ENCODE results near the gene UCK2.

Gene UCK2

GRCh38 chr1:165826565-165827267 is 698 bp upstream of the UCK2 start:
- H3K27me3 ChIP-seq (ENCODE audit: insufficient read depth, low read length): no peaks in the 10 kb centered on the region; the same call in 1 of the 2 replicates
- peaks cover 15% of the 10 kb centered on the region for H3K4me1 ChIP-seq (ENCODE audit: insufficient read depth, low read length, severe bottlenecking)
- no peak for TF ChIP-seq EZH2 (IDR thresholded peaks at IDR 0.05; ENCODE audit: borderline replicate concordance, low read length)
- TF ChIP-seq, protein P1, sequence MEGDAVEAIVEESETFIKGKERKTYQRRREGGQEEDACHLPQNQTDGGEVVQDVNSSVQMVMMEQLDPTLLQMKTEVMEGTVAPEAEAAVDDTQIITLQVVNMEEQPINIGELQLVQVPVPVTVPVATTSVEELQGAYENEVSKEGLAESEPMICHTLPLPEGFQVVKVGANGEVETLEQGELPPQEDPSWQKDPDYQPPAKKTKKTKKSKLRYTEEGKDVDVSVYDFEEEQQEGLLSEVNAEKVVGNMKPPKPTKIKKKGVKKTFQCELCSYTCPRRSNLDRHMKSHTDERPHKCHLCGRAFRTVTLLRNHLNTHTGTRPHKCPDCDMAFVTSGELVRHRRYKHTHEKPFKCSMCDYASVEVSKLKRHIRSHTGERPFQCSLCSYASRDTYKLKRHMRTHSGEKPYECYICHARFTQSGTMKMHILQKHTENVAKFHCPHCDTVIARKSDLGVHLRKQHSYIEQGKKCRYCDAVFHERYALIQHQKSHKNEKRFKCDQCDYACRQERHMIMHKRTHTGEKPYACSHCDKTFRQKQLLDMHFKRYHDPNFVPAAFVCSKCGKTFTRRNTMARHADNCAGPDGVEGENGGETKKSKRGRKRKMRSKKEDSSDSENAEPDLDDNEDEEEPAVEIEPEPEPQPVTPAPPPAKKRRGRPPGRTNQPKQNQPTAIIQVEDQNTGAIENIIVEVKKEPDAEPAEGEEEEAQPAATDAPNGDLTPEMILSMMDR (IDR thresholded peaks at IDR 0.05; ENCODE audit: low read length): no peak
- no peaks in the 10 kb centered on the region for H3K9me2 ChIP-seq (ENCODE audit: low read depth, low read length)
- H2AFZ ChIP-seq (ENCODE audit: low read length): no peak overlapping the region
- H3K4me2 ChIP-seq (ENCODE audit: low read length): peak overlapping the region; percentile 81
- H3K79me2 ChIP-seq (ENCODE audit: insufficient read depth, low read length): peaks cover 37% of the 10 kb centered on the region
- peak overlapping the region; percentile 86 for H3K4me3 ChIP-seq (ENCODE audit: low read depth, low read length, poor library complexity, severe bottlenecking)
- H3K9ac ChIP-seq (ENCODE audit: low read length): peak overlapping the region; percentile 14; the same call in 1 of the 2 replicates
- no peak overlapping the region for H3K27ac ChIP-seq (ENCODE audit: low read depth, low read length, poor library complexity, severe bottlenecking)
- no peaks in the 10 kb centered on the region for H3F3A ChIP-seq (ENCODE audit: insufficient read depth, low read length)
- H3K36me3 ChIP-seq (ENCODE audit: insufficient read depth, low read length): no peaks in the 10 kb centered on the region
- H3K9me3 ChIP-seq (ENCODE audit: low read length): no peaks in the 10 kb centered on the region
- H4K20me1 ChIP-seq (ENCODE audit: insufficient read depth, low read length): no peaks in the 10 kb centered on the region

DNA sequence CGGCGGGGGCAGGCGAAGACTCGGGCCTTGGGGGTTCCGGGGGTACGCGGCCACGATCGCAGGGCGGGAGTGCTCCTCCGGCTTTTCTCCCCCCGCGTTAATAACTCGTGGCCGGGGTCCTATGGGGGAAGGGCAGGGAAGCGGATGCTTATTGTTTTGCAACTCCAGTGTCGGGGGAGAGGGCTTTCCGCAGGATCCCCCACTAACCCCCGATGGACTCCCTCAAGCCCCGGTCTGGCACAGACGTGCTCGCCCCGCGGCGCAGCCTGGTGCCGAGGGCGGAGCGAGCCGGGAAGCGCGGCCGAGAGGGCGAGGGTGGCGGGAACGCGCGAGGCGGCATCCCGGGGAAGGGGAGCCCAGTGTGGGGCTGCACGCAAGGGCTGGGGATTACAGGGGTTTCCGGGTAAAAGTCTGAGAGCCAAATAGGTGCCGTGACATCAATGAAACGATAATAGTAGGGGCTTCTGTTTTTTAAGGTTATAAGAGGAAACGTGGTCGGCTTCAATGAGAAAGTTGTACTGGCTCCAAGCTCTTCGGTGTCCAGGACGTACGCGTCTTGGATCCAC is 772 bp downstream of the UCK2 start:
- peaks cover 29% of the 10 kb centered on the region for H3K4me1 ChIP-seq (ENCODE audit: insufficient read depth, low read length, severe bottlenecking)
- H3K9me3 ChIP-seq (ENCODE audit: low read length): no peaks in the 10 kb centered on the region
- no peaks in the 10 kb centered on the region for H4K20me1 ChIP-seq (ENCODE audit: insufficient read depth, low read length)
- H3K27ac ChIP-seq (ENCODE audit: low read depth, low read length, poor library complexity, severe bottlenecking): peak overlapping the region; percentile 79
- TF ChIP-seq, protein P1 (IDR thresholded peaks at IDR 0.05; ENCODE audit: low read length): no peak
- TF ChIP-seq EZH2 (IDR thresholded peaks at IDR 0.05; ENCODE audit: borderline replicate concordance, low read length): no peak
- H2AFZ ChIP-seq (ENCODE audit: low read length): peak overlapping the region; percentile 7; the same call in 1 of the 2 replicates
- H3F3A ChIP-seq (ENCODE audit: insufficient read depth, low read length): no peaks in the 10 kb centered on the region
- H3K27me3 ChIP-seq (ENCODE audit: insufficient read depth, low read length): no peaks in the 10 kb centered on the region
- no peaks in the 10 kb centered on the region for H3K9me2 ChIP-seq (ENCODE audit: low read depth, low read length)
- peak overlapping the region; percentile 81 for H3K4me2 ChIP-seq (ENCODE audit: low read length)
- peak overlapping the region; percentile 94 for H3K9ac ChIP-seq (ENCODE audit: low read length)
- H3K79me2 ChIP-seq (ENCODE audit: insufficient read depth, low read length): peaks cover 52% of the 10 kb centered on the region
- peak overlapping the region; percentile 86 for H3K4me3 ChIP-seq (ENCODE audit: low read depth, low read length, poor library complexity, severe bottlenecking)
- H3K36me3 ChIP-seq (ENCODE audit: insufficient read depth, low read length): no peaks in the 10 kb centered on the region

DNA sequence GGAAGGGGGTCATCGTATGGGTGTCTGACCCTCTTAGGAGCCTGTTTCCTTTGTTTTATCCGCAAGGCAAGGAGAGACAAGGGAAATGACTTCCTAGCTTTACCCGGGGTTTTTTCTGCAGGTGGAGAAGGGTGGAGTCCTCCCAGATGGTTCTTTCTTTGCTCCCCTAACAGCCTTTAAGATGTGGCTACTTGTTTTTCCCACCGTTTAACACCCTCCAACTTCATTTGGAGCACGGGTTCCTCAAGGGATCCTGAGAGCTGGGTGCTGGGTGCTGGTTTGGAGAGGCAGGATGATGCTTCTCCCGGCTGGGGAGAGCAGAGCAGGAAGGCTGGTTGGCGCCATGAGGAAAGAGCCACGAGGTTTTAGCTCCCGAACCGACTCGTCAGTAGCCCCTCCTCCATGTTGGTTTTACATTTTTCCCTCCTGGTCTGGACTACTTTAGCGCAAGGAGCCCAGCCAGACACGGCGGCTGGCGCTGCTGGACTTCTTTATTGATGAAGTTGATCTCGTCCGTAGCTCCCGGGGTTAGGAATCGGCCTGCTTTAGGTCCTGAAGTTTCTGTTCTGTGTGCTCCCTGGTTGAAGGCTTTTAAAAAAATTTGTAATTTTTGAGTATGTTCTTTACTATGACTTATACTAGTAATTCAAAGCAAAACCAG is 1.4 kb downstream of the UCK2 start:
- Histone ChIP-seq H2AFZ (ENCODE audit: low read length) (peak overlapping the region; percentile 7; the same call in 1 of the 2 replicates), H4K20me1 (ENCODE audit: insufficient read depth, low read length) (no peaks in the 10 kb centered on the region), H3K36me3 (ENCODE audit: insufficient read depth, low read length) (no peaks in the 10 kb centered on the region), H3K4me2 (ENCODE audit: low read length) (peak overlapping the region; percentile 81), H3K27ac (ENCODE audit: low read depth, low read length, poor library complexity, severe bottlenecking) (peak overlapping the region; percentile 79), H3K9me3 (ENCODE audit: low read length) (no peaks in the 10 kb centered on the region), H3K9ac (ENCODE audit: low read length) (peak overlapping the region; percentile 94), H3K4me3 (ENCODE audit: low read depth, low read length, poor library complexity, severe bottlenecking) (peak overlapping the region; percentile 86), H3F3A (ENCODE audit: insufficient read depth, low read length) (no peaks in the 10 kb centered on the region), H3K79me2 (ENCODE audit: insufficient read depth, low read length) (peaks cover 58% of the 10 kb centered on the region), H3K9me2 (ENCODE audit: low read depth, low read length) (no peaks in the 10 kb centered on the region), H3K4me1 (ENCODE audit: insufficient read depth, low read length, severe bottlenecking) (peaks cover 34% of the 10 kb centered on the region), H3K27me3 (ENCODE audit: insufficient read depth, low read length) (no peaks in the 10 kb centered on the region)
- TF ChIP-seq, protein P1 (IDR thresholded peaks at IDR 0.05; ENCODE audit: low read length): no peak
- no peak for TF ChIP-seq EZH2 (IDR thresholded peaks at IDR 0.05; ENCODE audit: borderline replicate concordance, low read length)
